ENCODE data around the gene TOMM40. TPM values are rescaled to one million over a fixed set of nuclear protein-coding genes. Genes with fewer than 3 reads are reported as not detected.

TOMM40 gene
- total RNA-seq, 6 experiments from 2014 or later = 24.9 to 82.6 (median 26.7) TPM

GRCh38 chr19:44848812-44849447 lies 42.1 kb upstream of the TOMM40 start:
- Histone ChIP-seq H3K4me3 (peak overlapping the region in 1 of 3 donors; percentile 95), H3K36me3 (no peaks in the 10 kb centered on the region), H3K4me1 (peaks cover 0 to 44% (median 10%) of the 10 kb centered on the region in 4 donors), H3K27ac (peak overlapping the region; percentile 96 to 98 (median 97)), H3K27me3 (no peaks in the 10 kb centered on the region), H3K9me3 (no peaks in the 10 kb centered on the region)
- DNase-seq (peak in 1 of 3 donors; percentile 48), ATAC-seq (no peak)
- WGBS (ENCODE audit: insufficient coverage, low coverage, low lambda C conversion rate, missing lambda C conversion rate) = 32% methylated on average over 17 of the region's 18 CpGs
- intact Hi-C loops (cut with DNase I) = loop anchor here (10.0 kb wide), 2 partner anchors 54 to 64 kb away; no protein-coding TSS in a partner anchor
- no peak for TF ChIP-seq CTCF (IDR thresholded peaks at IDR 0.05)
- no peak for TF ChIP-seq POLR2A (IDR thresholded peaks at IDR 0.05)

- ATAC-seq (no peak), DNase-seq (peak in 2 of 3 donors; percentile 35 to 72)
- no peaks in the 10 kb centered on the region for H3K27me3 ChIP-seq
- peak overlapping the region in 1 of 3 donors; percentile 98 for H3K27ac ChIP-seq
- no peak overlapping the region for H3K4me3 ChIP-seq
- TF ChIP-seq POLR2A (IDR thresholded peaks at IDR 0.05) (no peak), CTCF (IDR thresholded peaks at IDR 0.05) (no peak)
- 20% methylated on average over 2 of the region's 8 CpGs for WGBS (ENCODE audit: insufficient coverage, low coverage, low lambda C conversion rate, missing lambda C conversion rate)
- intact Hi-C loops (cut with DNase I) = no loop called here
- peaks cover 0 to 48% (median 8%) of the 10 kb centered on the region in 4 donors for H3K4me1 ChIP-seq
- no peaks in the 10 kb centered on the region for H3K36me3 ChIP-seq
- no peaks in the 10 kb centered on the region for H3K9me3 ChIP-seq
These were observed 40.4 kb upstream of the TOMM40 start for GRCh38 chr19:44850641-44851109.

GRCh38 chr19:44851427-44851826 lies 39.6 kb upstream of the TOMM40 start:
- DNase-seq (no peak), ATAC-seq (no peak)
- Histone ChIP-seq H3K4me3 (no peak overlapping the region), H3K9me3 (no peaks in the 10 kb centered on the region), H3K27ac (no peak overlapping the region), H3K36me3 (no peaks in the 10 kb centered on the region), H3K4me1 (peaks cover 0 to 55% (median 12%) of the 10 kb centered on the region in 4 donors), H3K27me3 (no peaks in the 10 kb centered on the region)
- 80% methylated on average over 2 of the region's 2 CpGs for WGBS (ENCODE audit: insufficient coverage, low coverage, low lambda C conversion rate, missing lambda C conversion rate)
- intact Hi-C loops (cut with DNase I) = no loop called here
- TF ChIP-seq POLR2A (IDR thresholded peaks at IDR 0.05) (no peak), CTCF (IDR thresholded peaks at IDR 0.05) (no peak)

- H3K4me1 ChIP-seq = peaks cover 0 to 65% (median 25%) of the 10 kb centered on the region in 4 donors
- ATAC-seq = no peak
These were observed 35.4 kb upstream of the TOMM40 start for GRCh38 chr19:44855606-44856005.

More at GRCh38 chr19:44855606-44856005, 35.4 kb upstream of the TOMM40 start:
- no peaks in the 10 kb centered on the region for H3K9me3 ChIP-seq
- H3K27me3 ChIP-seq = no peaks in the 10 kb centered on the region
- peak overlapping the region in 2 of 3 donors; percentile 47 to 75 for H3K27ac ChIP-seq
- no peak for TF ChIP-seq POLR2A (IDR thresholded peaks at IDR 0.05)
- no peak for TF ChIP-seq CTCF (IDR thresholded peaks at IDR 0.05)
- 89% methylated on average over 1 of the region's 1 CpG for WGBS (ENCODE audit: insufficient coverage, low coverage, low lambda C conversion rate, missing lambda C conversion rate)
- DNase-seq = no peak
- intact Hi-C loops (cut with DNase I) = no loop called here
- H3K36me3 ChIP-seq = no peaks in the 10 kb centered on the region
- no peak overlapping the region for H3K4me3 ChIP-seq

Measured in right lobe of liver (tissue), 6 donors.